ENCODE results near the gene SLC43A2.

Gene SLC43A2

GRCh38 chr17:1561420-1562175, 67.0 kb downstream of the SLC43A2 start:
- DNase-seq, result peak; percentile 19 to 29

- DNase-seq, result no peak
Measured at GRCh38 chr17:1560858-1561355, 67.7 kb downstream of the SLC43A2 start.

- no peak for DNase-seq
Measured at GRCh38 chr17:1560101-1560857, 68.4 kb downstream of the SLC43A2 start.

GRCh38 chr17:1559047-1560043, 69.3 kb downstream of the SLC43A2 start:
- DNase-seq, result no peak

- no peak for DNase-seq
Measured at GRCh38 chr17:1558401-1558800, 70.2 kb downstream of the SLC43A2 start.

GRCh38 chr17:1557355-1558095, 71.1 kb downstream of the SLC43A2 start:
- DNase-seq, result no peak

GRCh38 chr17:1555651-1556471, 72.8 kb downstream of the SLC43A2 start:
- no peak for DNase-seq

GRCh38 chr17:1554751-1555540, 73.7 kb downstream of the SLC43A2 start:
- DNase-seq, result no peak

- DNase-seq, result no peak
Measured at GRCh38 chr17:1553354-1554266, 75.0 kb downstream of the SLC43A2 start.

- DNase-seq, result no peak
Measured at GRCh38 chr17:1552932-1553331, 75.7 kb downstream of the SLC43A2 start.

- DNase-seq, result no peak
Measured at GRCh38 chr17:1551741-1552140, 76.9 kb downstream of the SLC43A2 start.

GRCh38 chr17:1548032-1548431, 80.6 kb downstream of the SLC43A2 start:
- no peak for DNase-seq

GRCh38 chr17:1546292-1546922, 82.2 kb downstream of the SLC43A2 start:
- no peak for DNase-seq

GRCh38 chr17:1545618-1546017, 83.0 kb downstream of the SLC43A2 start:
- no peak for DNase-seq

- DNase-seq, result no peak
Measured at GRCh38 chr17:1542316-1542715, 86.3 kb downstream of the SLC43A2 start.

GRCh38 chr17:1541367-1541904, 87.2 kb downstream of the SLC43A2 start:
- no peak for DNase-seq

GRCh38 chr17:1539811-1540210, 88.8 kb downstream of the SLC43A2 start:
- no peak for DNase-seq

- no peak for DNase-seq
Measured at GRCh38 chr17:1535737-1536136, 92.9 kb downstream of the SLC43A2 start.
